Left lung (tissue), 10 donors: ENCODE data around the gene ME2. TPM values are rescaled to one million over a fixed set of nuclear protein-coding genes. Genes with fewer than 3 reads are reported as not detected.

Experiments used
- ATAC-seq: fragments of 200-7000 bp; cut with Tn5 transposase; one replicate; pipeline ENCODE4 v1.9.1; 2020; ENCODE audit warnings: moderate library complexity
- DNase-seq, 4 donors: peaks; one replicate each; pipeline ENCODE4 v3.0.0-alpha.2; 2013 to 2020
- H3K27ac ChIP-seq, 2 donors: fragments of 200-600 bp; sonication (generic) in 1 of 2; one replicate each; pipeline versions ENCODE4 v1.5.0 to v1.8.0; 2020 to 2021
- H3K27me3 ChIP-seq, 2 donors: fragments of 200-600 bp; sonication (generic) in 1 of 2; one replicate each; pipeline versions ENCODE4 v1.5.0 to v1.8.0; 2020 to 2021
- H3K36me3 ChIP-seq, 2 donors: fragments of 200-600 bp; sonication (generic) in 1 of 2; one replicate each; pipeline versions ENCODE4 v1.5.0 to v1.8.0; 2020 to 2021
- H3K4me1 ChIP-seq, 2 donors: fragments of 200-600 bp; one replicate each; pipeline ENCODE4 v1.8.0; 2021
- H3K4me3 ChIP-seq, 2 donors: fragments of 200-600 bp; sonication (generic) in 1 of 2; one replicate each; pipeline versions ENCODE4 v1.5.0 to v1.8.0; 2020 to 2021; ENCODE audit warnings: mild to moderate bottlenecking in 1 of 2
- H3K9me3 ChIP-seq, 2 donors: fragments of 200-600 bp; sonication (generic) in 1 of 2; one replicate each; pipeline versions ENCODE4 v1.5.0 to v1.8.0; 2020 to 2021
- CTCF ChIP-seq, 2 donors: fragments of 200-600 bp; sonication (generic) in 1 of 2; IDR thresholded peaks; one replicate each; pipeline versions ENCODE4 v1.5.0 to v1.8.0; 2021; ENCODE audit warnings: antibody characterized with exemption in 2 of 2
- intact Hi-C, 2 donors: fragments of 100-400 bp; cut with DNase I; formaldehyde crosslinking; loops; one replicate each; pipeline versions ENCODE4 v1.11.2 to v1.14.2; 2022
- polyA plus RNA-seq, 6 donors: library from polyadenylated mRNA; unstranded; fragments of 120-200 nt; gene quantifications; one replicate each; pipeline ENCODE4 v1.2.1, GENCODE V29; 2013; ENCODE audit not compliant: insufficient read length in 6 of 6
- total RNA-seq, 2 donors: library from RNA; stranded (reverse); fragmentation: NEBNext Ultra II Directional; extraction: Animal tissue kit (Norgen Biotek cat#: 25700); gene quantifications; one replicate each; pipeline ENCODE4 v1.2.1, GENCODE V29; 2021
- donor health status: DM: no; HTN: yes; CAD: no.
- donor health status: DM: no; HTN: no; CAD: no.

ME2 gene
- total and polyA plus RNA-seq, 8 donors, result 29.7 to 61.7 (median 32.4) TPM

GRCh38 chr18:50844960-50845359, 34.0 kb upstream of the ME2 start:
- Histone ChIP-seq H3K4me3 (no peak overlapping the region), H3K27ac (no peak overlapping the region), H3K36me3 (no peaks in the 10 kb centered on the region), H3K9me3 (no peaks in the 10 kb centered on the region), H3K27me3 (no peaks in the 10 kb centered on the region), H3K4me1 (no peaks in the 10 kb centered on the region)
- intact Hi-C loops, result no loop called here
- DNase-seq, result no peak
- TF ChIP-seq CTCF (IDR thresholded peaks at IDR 0.05), result no peak
- ATAC-seq, result no peak

- intact Hi-C loops, result no loop called here
- no peak overlapping the region for H3K27ac ChIP-seq
- no peak for DNase-seq
- H3K4me1 ChIP-seq, result peaks cover 0 to 6% of the 10 kb centered on the region in 2 donors
- no peaks in the 10 kb centered on the region for H3K9me3 ChIP-seq
- no peaks in the 10 kb centered on the region for H3K36me3 ChIP-seq
- no peak overlapping the region for H3K4me3 ChIP-seq
- no peak for TF ChIP-seq CTCF (IDR thresholded peaks at IDR 0.05)
- no peak for ATAC-seq
- H3K27me3 ChIP-seq, result no peaks in the 10 kb centered on the region
Measured at GRCh38 chr18:50847192-50847591, 31.7 kb upstream of the ME2 start.

GRCh38 chr18:50848061-50848551, 30.8 kb upstream of the ME2 start:
- Histone ChIP-seq H3K9me3 (no peaks in the 10 kb centered on the region), H3K27me3 (no peaks in the 10 kb centered on the region), H3K27ac (peak overlapping the region in 1 of 2 donors; percentile 13), H3K4me1 (peaks cover 0 to 6% of the 10 kb centered on the region in 2 donors), H3K4me3 (no peak overlapping the region), H3K36me3 (no peaks in the 10 kb centered on the region)
- intact Hi-C loops, result no loop called here
- no peak for TF ChIP-seq CTCF (IDR thresholded peaks at IDR 0.05)
- peak; percentile 53 for ATAC-seq
- no peak for DNase-seq

GRCh38 chr18:50848991-50849390, 29.9 kb upstream of the ME2 start:
- no peak for TF ChIP-seq CTCF (IDR thresholded peaks at IDR 0.05)
- no peak overlapping the region for H3K27ac ChIP-seq
- DNase-seq, result no peak
- H3K9me3 ChIP-seq, result no peaks in the 10 kb centered on the region
- intact Hi-C loops, result no loop called here
- ATAC-seq, result no peak
- peaks cover 0 to 11% of the 10 kb centered on the region in 2 donors for H3K4me1 ChIP-seq
- no peak overlapping the region for H3K4me3 ChIP-seq
- H3K27me3 ChIP-seq, result no peaks in the 10 kb centered on the region
- no peaks in the 10 kb centered on the region for H3K36me3 ChIP-seq

GRCh38 chr18:50849419-50849821, 29.5 kb upstream of the ME2 start:
- ATAC-seq, result no peak
- Histone ChIP-seq H3K36me3 (no peaks in the 10 kb centered on the region), H3K4me1 (peaks cover 0 to 15% of the 10 kb centered on the region in 2 donors), H3K27me3 (no peaks in the 10 kb centered on the region), H3K4me3 (no peak overlapping the region), H3K27ac (no peak overlapping the region), H3K9me3 (no peaks in the 10 kb centered on the region)
- no peak for DNase-seq
- intact Hi-C loops, result no loop called here
- TF ChIP-seq CTCF (IDR thresholded peaks at IDR 0.05), result no peak
